ENCODE results near the gene EPHB3.

EPHB3 gene

GRCh38 chr3:184582646-184583577 is 21.3 kb downstream of the EPHB3 start:
- no peak for DNase-seq

- peak in 1 of 2 experiments; percentile 5 for DNase-seq
Observed at GRCh38 chr3:184583578-184584451, 22.2 kb downstream of the EPHB3 start.

- no peak for DNase-seq
Observed at GRCh38 chr3:184584464-184584891, 22.9 kb downstream of the EPHB3 start.

DNA sequence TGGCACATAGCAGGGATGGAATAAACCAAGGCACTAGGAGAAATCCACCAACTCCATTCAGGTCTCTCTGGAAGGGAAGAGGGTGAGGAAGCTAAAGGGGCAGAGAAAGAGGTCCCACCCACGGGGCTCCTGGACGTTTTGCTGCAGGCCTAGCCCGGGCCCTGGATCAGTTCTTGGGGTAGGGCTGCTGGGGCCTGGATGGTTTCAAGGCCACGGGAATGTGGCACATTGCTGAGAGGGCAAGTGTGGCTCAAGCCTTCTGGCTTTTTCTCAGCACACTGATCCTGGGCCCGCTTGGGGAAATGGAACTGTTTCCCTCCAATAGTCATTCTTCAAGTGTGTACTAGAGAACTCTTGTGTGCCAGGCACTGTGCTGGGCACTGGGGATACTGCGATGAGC is 24.0 kb downstream of the EPHB3 start:
- DNase-seq, result no peak

DNA sequence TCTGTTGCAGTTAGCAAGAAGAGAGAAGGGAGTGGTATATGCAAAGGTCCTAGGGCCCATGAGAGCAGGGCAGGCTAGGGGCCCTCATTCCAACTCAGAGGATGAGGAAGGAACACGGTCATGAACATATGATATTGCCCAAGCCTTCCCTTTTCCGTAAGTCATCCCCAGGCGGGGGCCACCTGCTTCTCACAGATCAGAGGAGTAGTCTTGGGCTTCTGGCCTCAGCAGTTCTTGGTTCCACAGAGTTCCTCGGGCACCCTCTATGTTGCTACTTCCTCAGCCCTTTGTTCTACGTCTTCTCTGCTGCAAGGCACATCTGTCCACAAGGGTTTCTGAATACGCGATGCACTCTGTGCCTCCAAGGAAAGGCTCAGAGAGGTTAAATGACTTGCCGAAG is 25.3 kb downstream of the EPHB3 start:
- no peak for DNase-seq

DNA sequence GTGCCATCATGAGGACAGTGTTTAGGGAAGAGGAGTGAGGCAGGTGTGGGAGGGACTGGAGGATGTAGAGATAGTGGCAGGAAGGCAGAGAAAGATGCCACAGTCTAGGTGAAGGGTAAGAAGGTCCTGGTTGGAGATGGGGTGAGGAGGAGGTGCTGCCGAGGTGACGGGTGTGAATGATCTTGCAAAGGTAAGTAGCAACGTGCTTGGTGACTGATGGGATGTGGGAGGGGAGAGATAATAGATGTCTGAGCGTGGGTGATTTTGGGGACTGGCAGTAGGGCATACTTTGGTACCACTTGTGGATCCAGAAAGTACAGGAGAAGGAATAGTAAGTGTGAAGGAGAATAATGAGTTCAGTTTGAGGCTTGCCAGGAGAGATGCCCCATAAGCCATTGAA is 27.2 kb downstream of the EPHB3 start:
- DNase-seq, result no peak

DNA sequence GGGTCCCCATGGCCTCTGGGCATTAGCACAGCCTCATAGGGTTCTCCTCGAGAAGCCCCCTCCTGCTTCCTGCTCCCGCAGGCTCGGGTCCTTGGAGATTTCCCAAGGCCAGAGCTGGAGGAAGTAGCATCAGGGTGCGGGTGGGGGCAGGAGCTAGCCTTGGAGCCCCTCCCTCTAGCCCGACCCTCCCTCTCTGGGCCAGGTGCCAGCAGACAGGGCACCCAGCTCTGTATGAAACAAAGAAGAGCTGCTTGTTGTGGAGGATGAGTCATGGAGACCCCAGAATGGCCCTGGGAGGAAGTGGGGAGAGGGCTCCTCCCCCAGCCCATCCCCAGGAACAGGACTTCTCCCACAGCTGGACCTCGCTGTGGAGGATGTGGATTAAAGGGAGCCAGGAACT is 29.2 kb downstream of the EPHB3 start:
- DNase-seq, result no peak

DNA sequence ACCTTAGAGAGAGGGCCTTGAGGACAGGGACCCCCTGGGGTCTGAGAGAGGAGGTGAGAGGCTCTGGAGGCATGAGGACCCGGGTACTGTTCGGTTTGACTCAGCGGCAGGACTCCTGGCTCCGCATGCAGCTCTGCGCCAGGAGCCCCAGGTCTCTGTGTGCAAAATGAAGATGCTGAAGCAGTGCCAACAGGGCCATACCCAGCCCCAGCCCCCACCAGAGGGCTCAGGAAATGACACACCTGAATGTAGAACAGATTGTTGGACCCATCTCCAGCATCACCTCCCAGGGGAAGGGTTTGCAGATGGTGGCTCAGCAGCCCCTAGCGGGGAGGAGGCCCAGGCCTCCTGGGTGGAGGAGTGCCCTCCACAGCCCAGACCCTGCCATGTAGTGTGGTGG is 30.2 kb downstream of the EPHB3 start:
- DNase-seq, result no peak

GRCh38 chr3:184592371-184593219 is 31.0 kb downstream of the EPHB3 start:
- DNase-seq, result no peak

DNA sequence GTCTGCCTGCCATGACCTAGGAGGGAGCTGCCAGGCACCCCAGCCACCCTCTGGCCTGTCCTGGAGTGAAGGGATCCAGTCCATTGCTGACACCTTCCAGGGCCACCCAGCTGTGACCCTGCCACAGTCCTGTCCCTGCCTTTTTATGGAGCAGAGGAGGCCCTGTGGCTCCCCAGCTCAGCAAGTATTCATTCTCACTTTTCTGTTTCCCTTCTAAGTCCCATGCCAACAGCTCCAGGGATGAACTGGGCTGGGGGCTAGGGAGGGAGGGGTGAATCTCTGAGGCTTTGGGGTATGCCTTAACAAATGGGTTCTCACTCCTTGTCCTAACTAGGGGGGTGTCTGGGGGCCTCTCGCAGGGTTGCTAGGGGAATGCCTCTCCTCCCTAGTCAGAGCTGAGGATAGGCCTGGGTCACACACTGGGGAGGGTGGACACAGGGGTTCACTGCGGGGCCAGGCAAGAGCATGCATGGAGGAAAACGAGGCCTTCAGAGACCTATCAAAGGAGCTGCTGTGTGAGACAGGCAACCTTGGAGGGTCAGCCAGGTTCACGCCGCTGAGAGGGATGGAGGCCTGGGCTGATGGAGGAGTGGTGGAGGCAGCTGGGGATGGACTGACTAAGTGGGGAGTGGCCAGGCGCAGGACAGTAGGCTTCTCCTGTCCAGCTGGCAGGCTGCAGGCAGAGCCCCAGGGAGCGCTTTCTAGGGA is 31.8 kb downstream of the EPHB3 start:
- no peak for DNase-seq

DNA sequence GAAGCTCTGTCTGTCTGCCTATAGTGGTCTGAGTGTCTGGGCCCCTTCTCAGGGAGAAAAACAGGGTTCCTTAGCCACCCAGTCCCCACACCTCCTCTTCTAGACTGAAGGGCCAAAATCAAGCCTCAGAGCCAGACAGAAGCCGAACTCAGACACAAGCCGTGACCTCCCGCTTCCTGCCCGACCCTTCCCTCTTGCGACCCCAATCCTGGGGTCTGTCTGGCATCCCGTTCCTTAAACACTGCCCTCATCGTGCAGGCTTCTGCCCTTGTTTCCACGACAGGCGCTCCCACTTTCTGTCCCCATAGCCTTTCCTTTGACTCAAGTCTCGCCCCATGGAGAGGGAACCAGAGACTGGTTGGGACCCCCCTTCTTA is 32.3 kb downstream of the EPHB3 start:
- DNase-seq, result no peak

DNA sequence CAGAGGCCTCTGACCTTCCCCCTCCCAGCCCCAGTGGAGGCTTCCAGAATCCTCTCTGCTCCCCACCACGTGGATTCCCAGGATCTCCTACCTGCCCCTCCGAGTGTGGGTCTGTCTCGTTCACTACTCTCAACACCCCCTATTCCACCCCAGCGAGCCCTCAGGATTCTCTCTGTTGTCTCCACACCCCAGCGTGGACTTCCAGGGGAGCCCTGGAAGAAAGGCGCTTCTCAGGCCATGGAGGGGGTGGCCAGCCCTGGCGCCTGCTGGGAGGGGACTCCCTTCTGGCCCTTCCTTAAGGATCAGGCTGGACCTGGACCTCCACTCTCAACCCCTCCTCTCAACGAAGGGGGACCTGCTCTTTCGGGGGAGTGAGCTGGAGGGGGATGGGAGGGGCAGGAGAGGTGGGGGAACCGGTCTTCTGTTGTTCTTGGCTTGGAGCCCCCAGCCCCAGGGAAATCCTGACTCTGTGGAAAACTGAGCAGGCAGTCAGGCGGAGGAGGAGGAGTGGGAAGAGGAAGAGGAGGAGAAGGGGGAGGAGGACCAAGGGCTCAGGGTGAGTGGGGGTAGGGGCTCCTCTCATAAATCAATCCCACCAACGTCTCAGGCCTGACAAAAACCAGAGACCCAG is 32.9 kb downstream of the EPHB3 start:
- DNase-seq, result no peak

GRCh38 chr3:184595726-184596125 is 34.1 kb downstream of the EPHB3 start:
- DNase-seq, result no peak

DNA sequence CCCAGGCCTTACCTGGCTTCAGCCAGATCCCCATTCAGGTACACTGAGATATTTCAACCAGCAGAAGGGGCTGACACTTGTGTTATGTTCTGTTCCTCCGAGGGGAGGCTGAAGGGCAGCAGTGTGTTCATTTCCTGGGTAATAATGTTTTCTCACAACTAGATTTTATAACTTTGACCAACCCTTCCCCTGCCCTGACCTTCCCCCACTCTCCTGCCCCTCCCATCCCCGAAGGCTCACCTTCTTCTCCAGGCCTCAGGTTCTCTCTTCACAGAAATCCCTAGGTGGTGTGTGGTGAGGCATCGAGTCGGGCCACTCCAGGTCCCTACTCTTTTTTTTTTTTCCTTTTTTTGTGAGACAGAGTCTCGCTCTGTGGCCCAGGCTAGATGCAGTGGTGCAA is 34.6 kb downstream of the EPHB3 start:
- DNase-seq, result no peak

GRCh38 chr3:184596886-184597575 is 35.4 kb downstream of the EPHB3 start:
- DNase-seq, result no peak

- no peak for DNase-seq
Observed at GRCh38 chr3:184597829-184598573, 36.4 kb downstream of the EPHB3 start.

GRCh38 chr3:184598574-184598927 is 37.0 kb downstream of the EPHB3 start:
- no peak for DNase-seq

GRCh38 chr3:184599143-184599542 is 37.6 kb downstream of the EPHB3 start:
- DNase-seq, result no peak

DNA sequence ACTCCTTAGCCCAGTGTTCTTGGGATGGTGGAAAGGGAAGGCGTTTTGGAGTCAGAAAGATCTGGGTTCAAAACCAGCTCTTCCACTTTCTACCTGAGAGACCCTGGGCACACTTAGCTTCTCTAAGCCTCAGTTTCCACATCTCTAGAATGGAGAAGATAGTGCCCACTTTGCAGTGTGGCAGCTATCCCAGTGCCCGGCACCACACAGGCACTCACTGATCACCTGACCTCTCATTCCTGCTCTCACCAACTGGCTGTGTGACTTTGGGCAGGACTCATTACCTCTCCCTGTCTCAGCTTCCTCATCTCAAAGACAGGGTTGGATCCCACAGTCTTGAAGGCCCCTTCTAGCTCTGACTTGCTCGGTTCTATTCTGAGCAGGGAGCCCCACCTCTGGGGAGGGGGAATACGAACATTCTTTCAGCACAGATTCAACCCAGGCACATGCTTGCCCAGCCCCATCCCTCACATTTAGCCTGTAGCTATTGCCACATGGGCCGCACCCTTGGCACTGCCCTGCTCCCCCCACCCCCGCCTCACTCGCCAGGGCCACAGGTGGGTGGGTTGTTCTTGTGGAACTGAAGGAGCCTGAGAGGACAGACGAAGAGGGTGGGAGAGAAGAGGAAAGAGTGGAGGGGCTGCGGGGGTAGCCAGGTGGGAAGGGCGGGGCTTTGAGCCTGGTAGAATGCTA is 39.2 kb downstream of the EPHB3 start:
- no peak for DNase-seq

All from activated CD4-positive, alpha-beta T cell treated with anti-CD3 and anti-CD28 coated beads, Interleukin-2, amount 50 U/mL, for 48 hours (primary cell).